ENCODE results near the gene SIRT7. TPM values are rescaled to one million over a fixed set of nuclear protein-coding genes. Genes with fewer than 3 reads are reported as not detected.
A peak's percentile ranks its signal among the peaks of the same experiment; 100 is the strongest.

Gene SIRT7
- total and polyA plus RNA-seq, 8 donors = 9.6 to 40.2 (median 13.5) TPM

- DNase-seq (no peak), FAIRE-seq (no peak), ATAC-seq (no peak)
- Histone ChIP-seq H3K4me1 (peaks cover 0 to 17% (median 9%) of the 10 kb centered on the region in 3 donors), H3K9me3 (no peaks in the 10 kb centered on the region), H3K4me3 (no peak overlapping the region), H3K27me3 (no peaks in the 10 kb centered on the region), H3K27ac (no peak overlapping the region), H3K36me3 (peaks cover 0 to 17% (median 12%) of the 10 kb centered on the region in 3 donors)
- 87 to 88% methylated on average over 9 of the region's 9 CpGs for WGBS, 2 donors
- intact Hi-C loops (cut with DNase I) = no loop called here
- TF ChIP-seq CTCF (IDR thresholded peaks at IDR 0.05) = no peak
Observed at GRCh38 chr17:81889602-81890001, 28.4 kb downstream of the SIRT7 start.

GRCh38 chr17:81888988-81889595, 28.9 kb downstream of the SIRT7 start:
- 92% methylated on average over 16 of the region's 16 CpGs for WGBS, 2 donors
- peaks cover 0 to 17% (median 12%) of the 10 kb centered on the region in 3 donors for H3K36me3 ChIP-seq
- H3K27ac ChIP-seq = no peak overlapping the region
- peak in 1 of 6 donors; percentile 37 for DNase-seq
- H3K9me3 ChIP-seq = no peaks in the 10 kb centered on the region
- H3K4me1 ChIP-seq = peaks cover 0 to 17% (median 9%) of the 10 kb centered on the region in 3 donors
- intact Hi-C loops (cut with DNase I) = no loop called here
- no peak for TF ChIP-seq CTCF (IDR thresholded peaks at IDR 0.05)
- no peak overlapping the region for H3K4me3 ChIP-seq
- no peaks in the 10 kb centered on the region for H3K27me3 ChIP-seq
- FAIRE-seq = no peak
- no peak for ATAC-seq

- peaks cover 0 to 17% (median 9%) of the 10 kb centered on the region in 3 donors for H3K4me1 ChIP-seq
- H3K36me3 ChIP-seq = peaks cover 0 to 17% (median 12%) of the 10 kb centered on the region in 3 donors
- H3K27me3 ChIP-seq = no peaks in the 10 kb centered on the region
- no peaks in the 10 kb centered on the region for H3K9me3 ChIP-seq
- no peak for FAIRE-seq
- WGBS, 2 donors = 93 to 94% methylated on average over 44 of the region's 44 CpGs
- TF ChIP-seq CTCF (IDR thresholded peaks at IDR 0.05) = no peak
- intact Hi-C loops (cut with DNase I) = no loop called here
- H3K4me3 ChIP-seq = no peak overlapping the region
- no peak overlapping the region for H3K27ac ChIP-seq
- DNase-seq = peak in 2 of 6 donors; percentile 23 to 50
- ATAC-seq = no peak
Observed at GRCh38 chr17:81888105-81888987, 29.6 kb downstream of the SIRT7 start.

- H3K9me3 ChIP-seq = no peaks in the 10 kb centered on the region
- FAIRE-seq = no peak
- TF ChIP-seq CTCF (IDR thresholded peaks at IDR 0.05) = no peak
- no peak overlapping the region for H3K4me3 ChIP-seq
- 88% methylated on average over 11 of the region's 11 CpGs for WGBS, 2 donors
- no peak overlapping the region for H3K27ac ChIP-seq
- peaks cover 0 to 9% (median 6%) of the 10 kb centered on the region in 3 donors for H3K4me1 ChIP-seq
- no peaks in the 10 kb centered on the region for H3K27me3 ChIP-seq
- intact Hi-C loops (cut with DNase I) = no loop called here
- ATAC-seq = peak in 1 of 4 donors; percentile 29
- peaks cover 0 to 17% (median 12%) of the 10 kb centered on the region in 3 donors for H3K36me3 ChIP-seq
- DNase-seq = no peak
Observed at GRCh38 chr17:81885869-81886548, 32.0 kb downstream of the SIRT7 start.
